GM21619 (cell line): Measurements from ENCODE around the gene TMEM200B.
"Not testable (repeated sequence)": the region's sequence is repeated elsewhere in the genome, so short reads cannot be mapped to it uniquely, and the experiment has no call there.

Experiments used
- ATAC-seq: cut with Tn5 transposase; IDR thresholded peaks from one replicate; pipeline ENCODE4 v1.9.1; 2021; ENCODE audit not compliant: unreplicated experiment

Gene TMEM200B

GRCh38 chr1:29113413-29114117 is 10.1 kb downstream of the TMEM200B start:
- no peak for ATAC-seq

GRCh38 chr1:29112705-29113412 is 10.8 kb downstream of the TMEM200B start:
- ATAC-seq, result no peak

GRCh38 chr1:29108041-29108440 is 15.7 kb downstream of the TMEM200B start:
- not testable (repeated sequence) for ATAC-seq

GRCh38 chr1:29105822-29106221 is 17.9 kb downstream of the TMEM200B start:
- no peak for ATAC-seq

GRCh38 chr1:29100487-29100886 is 23.2 kb downstream of the TMEM200B start:
- no peak for ATAC-seq

- no peak for ATAC-seq
Observed at GRCh38 chr1:29099286-29099685, 24.4 kb downstream of the TMEM200B start.

- ATAC-seq, result no peak
Observed at GRCh38 chr1:29096231-29096886, 27.3 kb downstream of the TMEM200B start.

- no peak for ATAC-seq
Observed at GRCh38 chr1:29094954-29095353, 28.7 kb downstream of the TMEM200B start.

- no peak for ATAC-seq
Observed at GRCh38 chr1:29094433-29094832, 29.3 kb downstream of the TMEM200B start.

- not testable (repeated sequence) for ATAC-seq
Observed at GRCh38 chr1:29092704-29093103, 31.0 kb downstream of the TMEM200B start.

GRCh38 chr1:29090937-29091618 is 32.6 kb downstream of the TMEM200B start:
- ATAC-seq, result no peak

GRCh38 chr1:29084196-29084521 is 39.5 kb downstream of the TMEM200B start:
- no peak for ATAC-seq

- ATAC-seq, result no peak
Observed at GRCh38 chr1:29083317-29084195, 40.1 kb downstream of the TMEM200B start.

- no peak for ATAC-seq
Observed at GRCh38 chr1:29082519-29082918, 41.2 kb downstream of the TMEM200B start.

GRCh38 chr1:29081201-29081600 is 42.5 kb downstream of the TMEM200B start:
- no peak for ATAC-seq

GRCh38 chr1:29079916-29080629 is 43.6 kb downstream of the TMEM200B start:
- not testable (repeated sequence) for ATAC-seq

GRCh38 chr1:29077155-29077554 is 46.5 kb downstream of the TMEM200B start:
- no peak for ATAC-seq
